Peyer's patch (tissue), 4 donors: ENCODE data around the gene MACROD2. TPM values are rescaled to one million over a fixed set of nuclear protein-coding genes. Genes with fewer than 3 reads are reported as not detected.

Experiments
- DNase-seq, 3 donors: peaks; one replicate each; pipeline ENCODE4 v3.0.0-alpha.2; 2017 to 2019
- H3K27ac ChIP-seq, 4 donors: fragments of 200-600 bp; sonication (generic); one replicate each; pipeline ENCODE4 v1.5.1; 2016 to 2019
- H3K27me3 ChIP-seq, 2 donors: fragments of 200-600 bp; sonication (generic); one replicate each; pipeline ENCODE4 v1.5.1; 2019
- H3K36me3 ChIP-seq, 3 donors: fragments of 200-600 bp; sonication (generic); one replicate each; pipeline ENCODE4 v1.5.1; 2016 to 2019
- H3K4me1 ChIP-seq, 4 donors: fragments of 200-600 bp; sonication (generic); one replicate each; pipeline ENCODE4 v1.5.1; 2016 to 2019
- H3K4me3 ChIP-seq, 4 donors: fragments of 200-600 bp; sonication (generic); 1 replicate in 3 of 4; 2 replicates in 1 of 4; pipeline ENCODE4 v1.5.1; 2016 to 2019; ENCODE audit warnings: mild to moderate bottlenecking in 1 of 4
- H3K9me3 ChIP-seq, 4 donors: fragments of 200-600 bp; sonication (generic); one replicate each; pipeline ENCODE4 v1.5.1; 2016 to 2019; ENCODE audit warnings: mild to moderate bottlenecking in 1 of 4
- CTCF ChIP-seq, 6 experiments: fragments of 450-650 bp in 4 of 6; fragments of 200-600 bp in 2 of 6; sonication (generic) in 1 of 6; IDR thresholded peaks; one replicate each; pipeline ENCODE4 v1.5.1; 2017 to 2019; ENCODE audit warnings: antibody characterized with exemption in 6 of 6, mild to moderate bottlenecking in 3 of 6, moderate library complexity in 1 of 6
- POLR2A ChIP-seq, 2 donors: fragments of 450-650 bp; IDR thresholded peaks; one replicate each; pipeline ENCODE4 v1.5.1; 2017; ENCODE audit warnings: antibody characterized with exemption in 2 of 2, mild to moderate bottlenecking in 2 of 2, moderate library complexity in 2 of 2
- total RNA-seq, 4 donors: library from RNA; depleted of rRNA; stranded (reverse); fragments of >200 nt; gene quantifications; one replicate each; pipeline ENCODE4 v1.1.0, GENCODE V29; 2016

The MACROD2 gene
- total RNA-seq, 4 donors from 2014 or later, result 2.5 to 10.7 (median 6.5) TPM

DNA sequence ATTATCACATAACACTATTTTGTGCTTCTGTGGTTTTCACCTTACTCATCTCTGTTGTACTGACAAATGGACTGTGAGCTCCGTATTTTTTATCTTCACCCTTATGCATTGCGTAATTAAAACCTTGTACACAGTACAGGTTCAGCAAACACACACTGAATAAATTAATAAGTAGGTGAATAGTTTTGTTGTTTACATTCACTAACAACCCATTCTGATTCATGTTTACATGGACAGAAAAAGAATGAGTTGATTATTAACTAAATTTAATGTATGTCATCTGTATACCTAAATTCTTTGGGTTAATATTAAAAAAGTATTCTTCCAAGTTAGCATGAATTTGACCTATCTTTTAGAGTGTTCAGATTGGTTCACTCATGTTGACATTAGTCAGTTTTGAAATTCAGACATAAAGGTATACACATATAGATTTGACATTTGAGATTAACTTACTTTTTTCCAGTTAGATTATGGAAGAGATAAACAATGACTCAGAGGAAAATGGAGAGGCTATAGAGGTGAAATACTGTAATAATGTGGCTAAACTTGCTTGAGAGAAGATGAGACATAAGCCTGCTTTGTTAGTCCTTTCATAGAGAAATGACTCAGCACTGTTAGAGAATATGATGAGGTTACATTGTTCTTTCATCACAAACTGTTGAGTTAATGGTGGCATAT is 883.8 kb downstream of the MACROD2 start:
- H3K9me3 ChIP-seq, result no peaks in the 10 kb centered on the region
- TF ChIP-seq POLR2A (IDR thresholded peaks at IDR 0.05) (no peak), CTCF (IDR thresholded peaks at IDR 0.05) (no peak)
- no peak overlapping the region for H3K4me3 ChIP-seq
- no peaks in the 10 kb centered on the region for H3K4me1 ChIP-seq
- DNase-seq, result no peak
- H3K27me3 ChIP-seq, result no peaks in the 10 kb centered on the region
- no peaks in the 10 kb centered on the region for H3K36me3 ChIP-seq
- H3K27ac ChIP-seq, result peak overlapping the region in 1 of 4 donors; percentile 16

DNA sequence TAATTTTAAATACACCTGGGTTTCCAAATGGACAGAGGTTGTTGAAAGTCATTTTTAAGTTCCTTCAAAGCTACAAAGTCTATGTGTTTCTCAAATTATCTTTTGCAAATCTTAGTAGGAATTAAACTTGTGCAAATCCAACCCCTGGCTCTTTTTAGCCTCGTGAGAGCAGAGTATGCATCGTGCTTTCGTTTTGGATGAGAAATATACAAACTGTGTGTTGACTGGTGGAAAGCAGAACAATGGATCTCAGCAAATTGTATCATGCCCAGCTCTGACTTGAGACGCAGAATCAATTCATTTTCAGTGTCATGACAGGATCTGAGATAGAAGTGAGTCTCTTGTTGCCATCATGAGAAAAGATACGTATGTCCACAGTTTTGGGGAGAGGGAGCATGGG is 884.5 kb downstream of the MACROD2 start:
- Histone ChIP-seq H3K27ac (no peak overlapping the region), H3K4me3 (no peak overlapping the region), H3K27me3 (no peaks in the 10 kb centered on the region), H3K36me3 (no peaks in the 10 kb centered on the region), H3K4me1 (no peaks in the 10 kb centered on the region), H3K9me3 (no peaks in the 10 kb centered on the region)
- DNase-seq, result no peak
- no peak for TF ChIP-seq POLR2A (IDR thresholded peaks at IDR 0.05)
- no peak for TF ChIP-seq CTCF (IDR thresholded peaks at IDR 0.05)

- Histone ChIP-seq H3K4me3 (no peak overlapping the region), H3K9me3 (no peaks in the 10 kb centered on the region), H3K27me3 (no peaks in the 10 kb centered on the region), H3K27ac (no peak overlapping the region), H3K36me3 (no peaks in the 10 kb centered on the region), H3K4me1 (no peaks in the 10 kb centered on the region)
- TF ChIP-seq CTCF (IDR thresholded peaks at IDR 0.05) (no peak), POLR2A (IDR thresholded peaks at IDR 0.05) (no peak)
- DNase-seq, result no peak
Measured at GRCh38 chr20:14881518-14881917, 886.2 kb downstream of the MACROD2 start.

GRCh38 chr20:14882157-14882556 is 886.8 kb downstream of the MACROD2 start:
- Histone ChIP-seq H3K9me3 (no peaks in the 10 kb centered on the region), H3K27me3 (no peaks in the 10 kb centered on the region), H3K4me1 (no peaks in the 10 kb centered on the region), H3K36me3 (no peaks in the 10 kb centered on the region), H3K27ac (no peak overlapping the region), H3K4me3 (no peak overlapping the region)
- TF ChIP-seq CTCF (IDR thresholded peaks at IDR 0.05), result no peak
- no peak for TF ChIP-seq POLR2A (IDR thresholded peaks at IDR 0.05)
- DNase-seq, result no peak

DNA sequence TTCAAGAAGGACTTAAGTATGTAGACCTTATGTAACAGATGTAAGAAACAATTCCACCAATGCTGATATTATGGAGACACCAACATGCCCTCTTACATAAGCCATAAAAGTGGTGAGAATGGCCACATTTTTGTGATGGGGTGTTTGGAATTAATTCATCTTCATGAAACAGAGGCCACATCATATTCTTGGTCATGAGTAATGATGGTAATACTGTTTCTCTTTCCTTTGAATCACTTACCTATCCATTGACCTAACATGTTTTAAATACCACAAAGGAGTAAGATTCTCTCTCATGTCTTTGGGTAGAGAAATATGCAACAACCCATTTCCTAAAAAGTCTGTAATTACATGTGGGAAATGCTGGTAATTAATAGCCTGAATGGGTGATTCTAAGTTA is 887.5 kb downstream of the MACROD2 start:
- no peaks in the 10 kb centered on the region for H3K36me3 ChIP-seq
- DNase-seq, result no peak
- no peaks in the 10 kb centered on the region for H3K27me3 ChIP-seq
- TF ChIP-seq POLR2A (IDR thresholded peaks at IDR 0.05) (no peak), CTCF (IDR thresholded peaks at IDR 0.05) (no peak)
- H3K4me1 ChIP-seq, result no peaks in the 10 kb centered on the region
- no peak overlapping the region for H3K4me3 ChIP-seq
- H3K27ac ChIP-seq, result no peak overlapping the region
- H3K9me3 ChIP-seq, result no peaks in the 10 kb centered on the region

GRCh38 chr20:14883324-14883723 is 888.0 kb downstream of the MACROD2 start:
- no peaks in the 10 kb centered on the region for H3K36me3 ChIP-seq
- no peaks in the 10 kb centered on the region for H3K9me3 ChIP-seq
- no peak overlapping the region for H3K27ac ChIP-seq
- no peaks in the 10 kb centered on the region for H3K27me3 ChIP-seq
- no peak overlapping the region for H3K4me3 ChIP-seq
- no peaks in the 10 kb centered on the region for H3K4me1 ChIP-seq
- TF ChIP-seq POLR2A (IDR thresholded peaks at IDR 0.05), result no peak
- no peak for TF ChIP-seq CTCF (IDR thresholded peaks at IDR 0.05)
- DNase-seq, result no peak
